Adrenal gland (tissue), 5 donors: ENCODE measurements around the gene ARHGAP6.

Experiments
- CTCF ChIP-seq, 6 experiments: fragments of 450-650 bp in 4 of 6; fragments of 200-600 bp in 2 of 6; sonication (generic) in 1 of 6; IDR thresholded peaks; 1 replicate in 5 of 6; 2 replicates in 1 of 6; pipeline versions ENCODE4 v1.5.1 to v1.8.0; 2016 to 2021; ENCODE audit warnings: antibody characterized with exemption in 6 of 6, mild to moderate bottlenecking in 2 of 6, moderate library complexity in 1 of 6
- POLR2A ChIP-seq, 2 donors: fragments of 450-650 bp; IDR thresholded peaks; one replicate each; pipeline ENCODE4 v1.6.1; 2017; ENCODE audit warnings: antibody characterized with exemption in 2 of 2, mild to moderate bottlenecking in 2 of 2, moderate library complexity in 1 of 2
- donor health status: DM: no; HTN: no; CAD: no.

- no peak for TF ChIP-seq CTCF (IDR thresholded peaks at IDR 0.05)
- TF ChIP-seq POLR2A (IDR thresholded peaks at IDR 0.05), result no peak
Observed at GRCh38 chrX:11446336-11446735, 219.4 kb downstream of the ARHGAP6 start.
